GM23338 (cell line): Measurements from ENCODE around the gene RALBP1.

ENCODE experiments used
- CREB1 ChIP-seq: fragments of 250-450 bp; sonication (Bioruptor Pico); IDR thresholded peaks from 2 replicates; pipeline ENCODE4 v1.5.0; 2020; ENCODE audit warnings: low read depth, mild to moderate bottlenecking, moderate library complexity
- EZH2 ChIP-seq: fragments of 200-600 bp; sonication (generic); IDR thresholded peaks from one replicate; pipeline ENCODE4 v1.8.0; 2017; ENCODE audit warnings: antibody characterized with exemption, mild to moderate bottlenecking, low read depth; ENCODE audit not compliant: unreplicated experiment
- EZH2phosphoT487 ChIP-seq: fragments of 200-600 bp; sonication (generic); IDR thresholded peaks from one replicate; pipeline ENCODE4 v1.8.1; 2018; ENCODE audit warnings: antibody characterized with exemption; ENCODE audit not compliant: unreplicated experiment
- POLR2AphosphoS5 ChIP-seq: IDR thresholded peaks from 2 replicates; pipeline ENCODE4 v1.6.1; 2016; ENCODE audit warnings: antibody characterized with exemption, low read depth

DNA sequence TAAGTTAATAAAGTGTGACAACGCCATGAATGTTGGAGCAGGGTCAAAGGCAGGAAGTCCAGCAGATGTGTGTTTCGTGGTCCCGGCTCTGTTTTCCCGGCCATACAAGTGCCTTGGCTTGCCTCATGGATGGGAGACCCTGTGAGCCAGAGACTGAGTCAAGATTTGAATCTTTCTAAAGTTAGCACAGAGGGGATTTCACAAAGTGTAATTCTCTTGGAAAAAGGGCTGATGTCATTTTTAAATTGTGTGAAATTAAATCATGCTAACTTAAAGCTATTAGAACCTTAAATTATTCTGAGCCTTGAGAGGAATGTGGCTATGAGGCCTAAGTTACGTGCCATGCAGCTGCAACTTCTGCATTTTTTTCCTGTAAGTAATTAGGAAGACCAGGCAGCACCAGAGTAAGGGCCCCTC lies 38.3 kb upstream of the RALBP1 start:
- no peak for TF ChIP-seq EZH2phosphoT487
- no peak for TF ChIP-seq CREB1
- TF ChIP-seq EZH2, result no peak
- no peak for TF ChIP-seq POLR2AphosphoS5
